Psoas muscle (tissue), 8 donors: ENCODE data around the gene POU2AF3. TPM values are rescaled to one million over a fixed set of nuclear protein-coding genes. Genes with fewer than 3 reads are reported as not detected.

Source experiments
- ATAC-seq, 4 donors: fragments of 200-7000 bp; cut with Tn5 transposase; one replicate each; pipeline ENCODE4 v1.9.1; 2020; ENCODE audit warnings: moderate library complexity in 3 of 4, mild to moderate bottlenecking in 2 of 4
- DNase-seq, 2 donors: peaks; one replicate each; pipeline ENCODE4 v3.0.0-alpha.2; 2020
- H3K27ac ChIP-seq: fragments of 200-600 bp; one replicate; pipeline ENCODE4 v1.8.0; 2022
- H3K27me3 ChIP-seq, 3 donors: fragments of 200-600 bp in 1 of 3; one replicate each; pipeline versions ENCODE4 v1.6.1 to v1.8.0; 2013 to 2022; ENCODE audit warnings: low read length in 2 of 3, mild to moderate bottlenecking in 2 of 3, moderate library complexity in 1 of 3; ENCODE audit not compliant: insufficient read depth in 3 of 3
- H3K36me3 ChIP-seq, 2 donors: fragments of 200-600 bp in 1 of 2; one replicate each; pipeline versions ENCODE4 v1.6.1 to v1.8.0; 2013 to 2022; ENCODE audit warnings: low read depth in 1 of 2, mild to moderate bottlenecking in 1 of 2, moderate library complexity in 1 of 2; ENCODE audit not compliant: insufficient read depth in 1 of 2
- H3K4me1 ChIP-seq: fragments of 200-600 bp; one replicate; pipeline ENCODE4 v1.8.0; 2022
- H3K4me3 ChIP-seq: fragments of 200-600 bp; one replicate; pipeline ENCODE4 v1.8.0; 2022; ENCODE audit warnings: mild to moderate bottlenecking
- H3K9me3 ChIP-seq: fragments of 200-600 bp; one replicate; pipeline ENCODE4 v1.8.0; 2022
- WGBS, 3 donors: extraction: QIAGEN DNeasy Blood & Tissue Kit; methylation state at CpG; one replicate each; pipeline versions ENCODE4 v1.1.6 to v1.1.7; 2013; 5-methylcytosine and 5-hydroxymethylcytosine counted together
- intact Hi-C, 2 donors: fragments of 100-400 bp; cut with DNase I; formaldehyde crosslinking; loops; one replicate each; pipeline versions ENCODE4 v1.11.0 to v1.14.2; 2022
- polyA plus RNA-seq, 3 donors: library from polyadenylated mRNA; stranded (reverse); fragments of 200-250 nt; gene quantifications; one replicate each; pipeline ENCODE4 v1.2.3, GENCODE V29; 2013
- total RNA-seq, 4 donors: library from RNA; stranded (reverse); fragmentation: NEBNext Ultra II Directional in 2 of 4; extraction: Animal tissue kit (Norgen Biotek cat#: 25700) in 2 of 4; gene quantifications; one replicate each; pipeline versions ENCODE4 v1.2.1 to v1.2.4, GENCODE V29; 2021 to 2023
- TF ChIP-seq, protein P1 (sequence below): fragments of 200-600 bp; IDR thresholded peaks from one replicate; pipeline ENCODE4 v1.8.0; 2022; ENCODE audit warnings: antibody characterized with exemption
- donor health status: healthy with polysubstance abuse.
- donor health status: DM: no; HTN: no; CAD: no; lungs with moderate emphysema.
- donor health status: Bipolar disorder and iron deficiency.
- donor health status: healthy.
- donor health status: DM: yes; HTN: yes; CAD: no.
- donor health status: DM: no; HTN: no; CAD: no.
- donor health status: DM: no; HTN: no; CAD: no.
- donor health status: DM: yes; HTN: yes; CAD: no.

POU2AF3 gene
- total and polyA plus RNA-seq, 7 donors = 0.21 to 0.69 (median 0.50) TPM; not detected in 1

DNA sequence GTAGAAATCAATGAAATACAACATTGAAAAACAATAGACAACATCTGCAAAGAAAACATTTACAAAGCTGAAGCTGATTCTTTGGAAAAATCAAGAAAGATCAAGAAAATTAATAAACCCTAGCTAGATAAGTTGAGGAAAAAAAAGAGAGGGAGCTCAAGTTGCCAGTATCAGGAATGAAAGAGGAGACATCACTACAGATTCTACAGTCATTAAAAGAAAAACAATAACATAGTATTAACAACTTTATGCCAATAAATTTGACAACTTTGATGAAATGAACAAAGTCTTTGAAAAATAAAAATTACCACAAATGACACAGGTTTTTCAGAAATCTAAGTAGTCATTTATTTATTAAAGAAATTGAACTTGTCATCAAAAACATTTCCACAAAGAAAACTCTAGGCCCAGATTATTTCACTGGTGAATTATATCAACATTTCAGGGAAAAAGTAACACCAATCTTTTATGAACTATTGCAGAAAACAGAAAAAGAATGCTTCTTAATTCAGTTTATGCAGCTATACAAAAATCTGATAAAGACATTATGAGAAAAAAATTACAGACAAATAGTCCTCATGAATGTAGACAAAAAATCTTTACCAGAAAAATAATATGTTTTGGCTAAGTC is 41.5 kb downstream of the POU2AF3 start:
- DNase-seq = no peak
- Histone ChIP-seq H3K4me1 (no peaks in the 10 kb centered on the region), H3K4me3 (no peak overlapping the region), H3K36me3 (no peaks in the 10 kb centered on the region), H3K27me3 (no peaks in the 10 kb centered on the region), H3K9me3 (peaks cover 5% of the 10 kb centered on the region), H3K27ac (no peak overlapping the region)
- intact Hi-C loops = loop anchor here in 1 of 2 donors (10.0 kb wide), 1 partner anchor 55 kb away; no protein-coding TSS in a partner anchor
- TF ChIP-seq, protein P1, sequence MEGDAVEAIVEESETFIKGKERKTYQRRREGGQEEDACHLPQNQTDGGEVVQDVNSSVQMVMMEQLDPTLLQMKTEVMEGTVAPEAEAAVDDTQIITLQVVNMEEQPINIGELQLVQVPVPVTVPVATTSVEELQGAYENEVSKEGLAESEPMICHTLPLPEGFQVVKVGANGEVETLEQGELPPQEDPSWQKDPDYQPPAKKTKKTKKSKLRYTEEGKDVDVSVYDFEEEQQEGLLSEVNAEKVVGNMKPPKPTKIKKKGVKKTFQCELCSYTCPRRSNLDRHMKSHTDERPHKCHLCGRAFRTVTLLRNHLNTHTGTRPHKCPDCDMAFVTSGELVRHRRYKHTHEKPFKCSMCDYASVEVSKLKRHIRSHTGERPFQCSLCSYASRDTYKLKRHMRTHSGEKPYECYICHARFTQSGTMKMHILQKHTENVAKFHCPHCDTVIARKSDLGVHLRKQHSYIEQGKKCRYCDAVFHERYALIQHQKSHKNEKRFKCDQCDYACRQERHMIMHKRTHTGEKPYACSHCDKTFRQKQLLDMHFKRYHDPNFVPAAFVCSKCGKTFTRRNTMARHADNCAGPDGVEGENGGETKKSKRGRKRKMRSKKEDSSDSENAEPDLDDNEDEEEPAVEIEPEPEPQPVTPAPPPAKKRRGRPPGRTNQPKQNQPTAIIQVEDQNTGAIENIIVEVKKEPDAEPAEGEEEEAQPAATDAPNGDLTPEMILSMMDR = no peak
- no peak for ATAC-seq

DNA sequence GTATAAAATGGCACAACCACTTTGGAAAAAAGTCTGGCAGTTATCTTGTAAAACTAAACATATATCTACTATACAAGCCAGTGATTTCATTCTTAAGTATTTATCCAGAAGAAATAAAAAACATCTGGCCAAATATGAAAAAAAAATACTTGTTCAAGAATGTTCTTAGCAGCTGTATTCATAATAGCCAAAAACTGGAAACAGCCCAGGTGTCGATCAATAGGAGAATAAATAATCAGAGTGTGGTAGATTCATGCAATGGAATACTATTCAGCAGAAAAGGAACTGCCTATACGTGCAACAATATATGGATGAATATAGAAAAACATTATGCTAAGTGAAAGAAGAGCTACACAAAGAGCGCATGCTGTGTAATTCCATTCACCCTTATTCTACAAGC is 44.0 kb downstream of the POU2AF3 start:
- intact Hi-C loops = no loop called here
- peaks cover 5% of the 10 kb centered on the region for H3K9me3 ChIP-seq
- no peaks in the 10 kb centered on the region for H3K36me3 ChIP-seq
- H3K27ac ChIP-seq = no peak overlapping the region
- TF ChIP-seq, protein P1 = no peak
- ATAC-seq (no peak), DNase-seq (no peak)
- no peak overlapping the region for H3K4me3 ChIP-seq
- H3K4me1 ChIP-seq = no peaks in the 10 kb centered on the region
- WGBS, 3 donors = 67 to 82% (median 75%) methylated on average over 3 of the region's 3 CpGs
- H3K27me3 ChIP-seq = no peaks in the 10 kb centered on the region

DNA sequence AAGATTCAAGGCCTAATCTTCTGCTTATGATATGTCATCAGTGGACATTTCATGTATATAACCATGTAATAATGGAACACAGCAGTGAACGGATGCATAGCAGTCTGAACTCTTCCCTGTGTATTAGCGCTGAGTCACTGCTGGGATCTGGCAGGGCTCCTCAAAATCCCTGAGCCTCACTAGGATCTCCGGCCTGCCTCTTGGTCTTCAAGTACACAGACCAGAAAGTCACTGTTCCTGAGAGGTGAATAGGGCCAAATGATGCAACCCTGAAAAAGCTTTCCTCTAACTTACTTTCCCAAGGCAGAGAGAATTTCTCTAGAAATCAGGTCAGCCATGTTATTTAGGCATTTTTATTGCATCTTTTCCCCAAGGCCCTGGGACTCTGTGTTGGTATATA is 45.7 kb downstream of the POU2AF3 start:
- peak in 3 of 4 donors; percentile 47 to 69 (median 66) for ATAC-seq
- no peaks in the 10 kb centered on the region for H3K36me3 ChIP-seq
- TF ChIP-seq, protein P1 = no peak
- peak; percentile 68 to 78 for DNase-seq
- no peak overlapping the region for H3K4me3 ChIP-seq
- no peaks in the 10 kb centered on the region for H3K27me3 ChIP-seq
- H3K9me3 ChIP-seq = peaks cover 5% of the 10 kb centered on the region
- H3K27ac ChIP-seq = no peak overlapping the region
- WGBS, 3 donors = 62 to 86% (median 77%) methylated on average over 3 of the region's 3 CpGs
- no peaks in the 10 kb centered on the region for H3K4me1 ChIP-seq
- intact Hi-C loops = no loop called here

DNA sequence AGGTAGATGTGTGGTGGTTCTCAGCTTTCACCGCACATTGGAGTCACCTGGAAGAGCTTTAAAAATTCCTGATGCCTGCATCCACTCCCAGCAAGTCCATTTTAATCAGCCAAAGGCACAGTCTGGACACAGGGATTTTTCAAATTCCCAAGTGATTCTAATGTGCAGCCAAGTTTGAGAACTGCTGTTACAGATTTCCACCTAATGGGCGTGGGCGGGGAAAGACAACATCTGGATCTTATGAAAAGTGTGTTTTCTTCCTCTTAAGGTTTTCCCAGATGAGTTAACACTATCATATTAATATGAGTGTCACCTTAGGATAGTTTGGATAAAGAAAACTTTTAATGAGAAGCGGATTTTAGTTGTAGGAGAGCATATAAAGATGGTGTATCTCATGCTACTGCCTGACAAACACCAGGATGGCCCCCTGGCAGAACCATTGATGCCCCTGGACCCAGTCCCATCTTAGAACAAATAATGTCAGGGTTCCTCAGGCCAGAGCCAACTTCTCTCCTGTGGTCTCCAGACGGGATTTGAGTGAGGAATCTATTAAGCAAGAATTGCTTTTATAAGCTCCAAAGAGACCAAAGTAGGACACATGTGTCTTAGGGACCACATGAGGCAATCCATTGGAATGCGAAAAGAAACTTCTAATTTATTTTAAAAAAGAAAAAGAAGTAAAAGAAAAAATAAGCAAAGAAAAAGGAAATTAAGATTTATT is 48.8 kb downstream of the POU2AF3 start:
- no peaks in the 10 kb centered on the region for H3K9me3 ChIP-seq
- H3K36me3 ChIP-seq = no peaks in the 10 kb centered on the region
- 54 to 74% (median 60%) methylated on average over 6 of the region's 6 CpGs for WGBS, 3 donors
- no peak overlapping the region for H3K4me3 ChIP-seq
- no peak overlapping the region for H3K27ac ChIP-seq
- TF ChIP-seq, protein P1 = no peak
- H3K4me1 ChIP-seq = no peaks in the 10 kb centered on the region
- peak; percentile 35 to 61 for DNase-seq
- peak in 3 of 4 donors; percentile 41 to 80 (median 67) for ATAC-seq
- no peaks in the 10 kb centered on the region for H3K27me3 ChIP-seq
- intact Hi-C loops = no loop called here
